Activated CD8-positive, alpha-beta memory T cell treated with anti-CD3 and anti-CD28 coated beads for 4 hours (primary cell): ENCODE results near the gene TCHP.

Source experiments
- DNase-seq, 2 donors: peaks; one replicate each; pipeline ENCODE4 v3.0.0-alpha.2; 2020; ENCODE audit warnings: low read depth in 2 of 2

TCHP gene

DNA sequence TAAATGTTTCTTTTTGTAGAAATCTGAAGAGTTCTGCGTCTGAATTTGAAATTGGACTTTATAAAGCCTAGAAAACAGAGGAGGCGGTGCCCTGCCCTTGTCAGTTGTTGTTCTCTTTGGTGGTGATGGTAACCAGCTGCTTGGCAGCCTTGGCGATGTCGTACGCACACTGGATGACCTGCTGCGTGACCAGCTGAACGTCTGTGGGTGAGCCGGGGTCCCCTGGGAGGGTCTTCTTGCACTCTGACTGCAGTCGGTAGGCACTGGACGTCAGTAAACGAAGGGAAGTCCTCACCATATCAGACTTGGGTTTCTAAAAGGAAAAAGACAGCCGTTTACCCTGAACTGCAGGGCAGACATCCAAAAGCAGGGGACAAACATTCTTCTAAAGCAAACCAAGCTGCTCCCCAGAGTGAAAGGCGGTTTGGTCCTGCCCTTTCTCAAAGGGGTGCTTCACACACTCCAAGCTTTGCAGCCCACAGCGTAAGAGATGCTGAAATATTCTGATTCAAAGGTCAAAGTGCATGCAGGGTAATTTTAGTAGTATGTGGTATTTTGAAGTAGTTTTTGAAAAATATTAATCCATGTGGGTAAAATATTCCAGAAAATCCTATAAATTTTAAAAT, 32.9 kb downstream of the TCHP start:
- DNase-seq, result no peak

DNA sequence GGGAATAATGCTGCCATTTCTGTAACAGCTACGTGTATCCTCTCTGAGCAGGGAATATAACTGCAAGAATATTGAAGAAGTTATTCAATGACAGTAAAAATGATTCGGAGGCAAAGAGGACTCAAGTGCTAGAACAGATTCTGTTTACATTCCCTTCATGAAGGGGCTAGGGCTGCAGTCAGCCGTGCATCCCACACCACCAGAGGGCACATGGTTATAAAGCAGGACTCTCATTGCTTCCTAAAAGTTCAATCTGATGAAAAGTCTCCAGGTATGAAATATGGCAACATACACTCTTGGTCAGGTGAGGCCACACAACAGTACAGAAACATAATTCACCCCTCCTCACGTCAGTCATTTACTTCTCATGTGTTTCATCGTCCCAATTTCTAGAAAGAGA, 34.0 kb downstream of the TCHP start:
- DNase-seq, result no peak

DNA sequence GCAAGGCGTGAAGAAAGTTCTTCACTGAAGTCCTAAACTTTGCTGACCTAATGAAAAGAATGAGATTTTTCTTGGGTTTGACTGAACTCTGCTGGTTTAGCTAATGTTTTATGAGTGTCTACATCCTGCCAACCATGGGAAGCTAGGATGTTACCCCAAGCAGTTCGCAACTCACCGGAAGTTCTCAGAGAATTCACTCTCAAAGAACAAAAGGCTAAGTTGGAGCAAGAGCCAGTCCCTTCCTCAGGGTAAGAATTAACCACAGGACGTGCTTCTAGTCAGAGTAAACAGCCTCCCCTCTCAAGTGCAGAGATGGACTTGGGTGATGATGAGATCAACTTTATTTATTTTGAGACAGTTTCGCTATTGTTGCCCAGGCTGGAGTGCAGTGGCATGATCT, 37.3 kb downstream of the TCHP start:
- no peak for DNase-seq

DNA sequence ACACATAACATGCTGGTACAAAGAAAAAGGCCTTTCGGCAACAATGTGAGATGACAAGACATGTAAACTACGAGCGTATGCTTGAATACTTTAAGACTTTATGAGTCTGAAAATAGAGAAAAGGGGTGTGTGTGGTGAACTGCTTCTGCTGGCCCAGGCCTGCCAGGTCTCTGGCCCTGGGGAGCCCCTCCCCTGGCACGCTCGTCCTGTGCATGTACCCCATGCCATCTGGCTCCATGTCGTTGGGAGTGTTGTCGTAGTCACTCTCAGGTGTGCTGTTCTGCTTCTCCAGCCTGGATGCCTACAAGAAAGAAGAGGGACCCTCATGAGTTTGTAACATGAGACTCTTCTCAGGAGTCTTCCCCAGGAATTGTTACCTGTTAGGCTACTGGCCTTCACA, 38.9 kb downstream of the TCHP start:
- DNase-seq, result no peak

DNA sequence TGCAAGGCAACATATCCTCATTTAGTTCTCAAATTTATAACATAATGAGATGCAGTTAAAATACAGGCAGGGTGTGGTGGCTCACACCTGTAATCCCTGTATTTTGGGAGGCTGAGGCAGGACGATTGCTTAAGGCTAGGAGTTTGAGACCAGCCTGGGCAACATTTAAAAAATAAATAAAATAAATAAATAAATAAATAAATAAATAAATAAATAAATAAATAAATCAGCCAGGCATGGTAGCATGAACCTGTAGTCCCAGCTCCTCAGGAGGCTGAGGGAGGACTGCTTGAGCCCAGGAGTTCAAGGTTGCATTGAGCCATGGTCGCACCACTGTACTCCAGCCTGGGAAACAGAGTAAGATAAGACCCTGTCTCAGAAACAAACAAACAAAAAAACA, 39.4 kb downstream of the TCHP start:
- no peak for DNase-seq

DNA sequence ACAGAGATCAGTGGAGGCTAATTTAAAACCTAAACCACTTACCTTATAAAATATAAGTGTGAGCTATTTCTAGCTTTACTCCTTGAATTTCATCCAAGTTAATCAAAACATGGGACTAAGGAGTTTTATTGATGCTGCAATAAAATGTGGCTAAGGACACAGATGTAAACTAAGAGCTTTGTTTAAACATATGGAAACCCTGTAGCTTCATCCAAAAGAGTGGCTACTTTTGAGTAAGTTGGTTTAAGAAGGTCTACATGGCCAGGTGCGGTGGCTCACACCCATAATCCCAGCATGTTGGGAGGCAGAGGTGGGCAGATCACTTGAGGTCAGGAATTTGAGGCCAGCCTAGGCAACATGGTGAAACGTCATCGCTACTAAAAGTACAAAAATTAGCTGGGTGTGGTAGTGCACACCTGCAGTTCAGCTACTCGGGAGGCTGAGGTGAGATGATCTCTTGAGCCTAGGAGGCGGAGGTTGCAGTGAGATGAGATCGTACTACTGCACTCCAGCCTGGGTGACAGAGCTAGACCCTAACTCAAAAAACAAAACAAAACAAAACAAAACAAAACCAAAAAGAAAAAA, 40.4 kb downstream of the TCHP start:
- no peak for DNase-seq

DNA sequence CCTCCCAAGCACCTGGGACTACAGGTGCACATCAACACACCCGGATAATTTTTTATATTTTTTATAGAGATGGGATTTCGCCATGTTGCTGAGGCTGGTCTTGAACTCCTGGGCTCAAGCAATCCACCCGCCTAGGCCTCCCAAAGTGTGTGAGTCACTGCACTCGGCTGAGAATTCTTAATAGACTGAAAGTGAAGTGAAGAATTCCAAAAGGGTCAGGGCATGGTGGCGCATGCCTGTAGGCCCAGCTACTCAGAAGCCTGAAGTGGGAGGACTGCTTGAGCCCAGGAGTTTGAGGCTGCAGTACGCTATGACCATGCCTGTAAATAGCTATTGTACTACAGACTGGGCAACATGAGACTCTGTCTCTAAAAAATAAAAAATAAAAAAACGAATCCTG, 43.7 kb downstream of the TCHP start:
- DNase-seq, result no peak

DNA sequence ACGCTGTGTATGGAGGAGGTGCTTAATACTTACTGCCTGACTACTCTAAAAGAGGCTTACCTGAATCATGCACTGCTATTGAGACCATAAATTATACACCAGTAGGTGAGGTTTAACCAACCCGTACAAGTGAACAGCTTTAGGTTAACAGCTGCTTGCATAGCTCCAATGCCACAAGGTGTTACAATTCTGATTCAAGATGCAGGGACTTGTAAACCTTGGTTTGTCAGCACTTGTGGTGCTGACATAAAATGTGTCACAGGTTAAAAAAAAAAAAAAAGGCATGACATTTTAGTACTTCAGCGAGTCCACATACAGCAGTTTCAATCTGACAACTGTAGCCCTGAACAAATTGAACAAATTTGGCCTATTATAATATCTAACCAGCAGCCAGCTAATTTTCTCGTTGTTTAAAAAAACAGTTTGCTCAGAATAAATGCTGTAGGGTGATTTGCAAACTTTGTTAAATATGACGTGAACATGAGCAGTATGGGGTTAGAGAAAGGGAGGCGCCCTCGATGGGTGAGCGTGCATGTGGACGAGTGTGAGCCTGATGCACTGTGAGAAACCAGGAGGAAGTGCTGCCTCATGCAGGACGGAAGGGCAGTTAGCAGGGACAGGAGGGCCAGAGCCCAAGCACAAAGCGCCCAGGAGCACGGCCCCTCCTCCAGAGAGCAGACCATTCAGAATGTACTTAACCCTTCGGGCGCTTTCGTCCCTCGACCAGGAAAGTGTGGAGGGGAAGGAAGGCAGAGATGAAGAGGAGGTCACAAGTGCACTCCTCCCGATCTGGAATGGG, 44.7 kb downstream of the TCHP start:
- DNase-seq, result no peak

DNA sequence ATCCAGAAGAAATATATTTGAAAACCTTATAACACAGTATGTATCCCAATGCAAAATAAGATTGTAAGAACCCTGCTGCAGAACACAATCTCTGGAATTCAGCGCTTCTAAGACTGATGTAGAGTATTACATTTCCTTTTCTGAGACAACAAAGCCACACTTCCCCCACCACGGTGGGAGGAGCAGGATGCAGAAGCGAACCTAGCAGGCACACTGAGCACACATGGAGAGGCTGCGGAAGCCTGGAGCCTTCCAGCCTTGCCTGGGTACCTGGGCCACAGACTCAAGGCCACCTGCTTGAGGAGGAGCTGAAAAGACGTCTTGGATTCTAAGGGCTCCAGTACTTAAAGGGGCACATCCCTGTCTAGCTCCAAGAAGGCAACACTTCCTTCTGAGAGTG, 46.4 kb downstream of the TCHP start:
- DNase-seq, result no peak

DNA sequence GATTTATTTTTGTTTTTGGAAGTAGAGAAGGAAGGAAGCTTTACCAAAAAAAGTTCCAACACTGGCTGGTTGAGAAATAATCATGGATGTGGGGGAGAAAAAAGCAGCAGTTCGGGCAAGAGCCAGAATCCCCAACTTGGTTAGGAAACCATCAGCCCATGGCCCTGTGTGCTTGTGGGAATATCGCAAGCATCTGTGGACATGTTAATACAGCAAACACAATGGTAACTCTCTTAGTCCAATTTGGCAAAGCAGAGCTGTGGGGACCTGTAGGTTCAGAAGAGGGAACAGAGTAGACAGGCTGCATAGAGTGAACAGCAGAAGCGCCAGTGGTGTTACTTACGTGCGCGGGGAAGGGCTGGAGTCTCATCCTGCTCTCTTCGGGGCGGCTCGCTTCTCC, 46.8 kb downstream of the TCHP start:
- DNase-seq, result no peak

DNA sequence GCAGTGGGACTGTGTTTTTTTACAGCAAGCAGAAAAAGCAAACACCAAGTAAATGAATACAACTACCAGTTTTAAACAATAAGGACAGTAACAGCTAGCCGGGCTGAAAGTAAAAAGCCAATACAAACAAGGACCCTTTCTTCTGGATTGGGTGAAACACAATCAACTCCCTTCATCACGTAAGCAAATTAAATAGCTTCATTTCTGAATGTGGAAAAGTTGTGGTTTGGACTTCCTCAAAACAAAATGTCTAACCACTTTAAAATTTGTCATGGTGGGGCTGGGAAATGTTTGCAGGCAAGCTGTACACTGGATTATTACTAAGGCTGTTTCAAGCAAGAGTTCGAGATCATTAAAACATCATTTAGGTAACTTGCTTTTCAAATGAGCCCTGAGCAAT, 47.4 kb downstream of the TCHP start:
- no peak for DNase-seq

DNA sequence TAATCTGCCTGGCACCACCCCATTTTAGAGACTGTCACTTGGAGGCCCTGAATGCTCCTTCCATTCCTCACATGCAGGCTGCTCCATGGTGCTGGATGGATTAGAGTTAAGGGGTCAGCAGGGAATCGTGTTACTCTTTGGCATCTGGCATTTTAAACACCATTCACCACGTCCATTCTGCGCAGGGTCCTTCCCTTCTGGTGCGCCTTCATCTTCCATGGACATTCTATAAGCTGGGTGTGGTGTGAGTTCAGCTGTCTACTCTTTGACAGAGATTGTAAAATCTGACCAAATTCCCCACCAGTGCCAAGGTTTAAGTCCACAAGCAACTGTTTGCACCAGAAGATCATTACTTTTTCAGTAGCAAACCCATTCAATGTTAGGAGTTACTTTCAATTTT, 48.3 kb downstream of the TCHP start:
- no peak for DNase-seq

DNA sequence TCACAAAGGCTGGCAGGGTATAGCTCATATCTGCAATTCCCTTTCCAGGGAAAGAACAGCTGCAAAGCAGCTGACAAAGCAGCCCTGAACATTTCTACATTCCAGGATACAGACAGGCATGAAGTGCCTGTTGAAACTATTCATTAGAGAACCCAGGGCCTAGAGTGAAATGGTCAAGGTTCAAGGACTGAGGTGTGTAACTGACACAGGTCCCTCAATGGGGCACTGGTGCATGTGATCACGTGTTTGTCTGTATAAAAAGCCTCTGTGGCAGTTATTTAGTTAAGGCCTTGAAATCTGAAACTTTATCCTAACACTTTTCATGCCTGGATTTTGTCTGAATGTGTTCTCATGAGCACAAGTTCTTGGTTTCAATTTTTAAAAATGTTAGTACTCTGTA, 49.0 kb downstream of the TCHP start:
- no peak for DNase-seq

DNA sequence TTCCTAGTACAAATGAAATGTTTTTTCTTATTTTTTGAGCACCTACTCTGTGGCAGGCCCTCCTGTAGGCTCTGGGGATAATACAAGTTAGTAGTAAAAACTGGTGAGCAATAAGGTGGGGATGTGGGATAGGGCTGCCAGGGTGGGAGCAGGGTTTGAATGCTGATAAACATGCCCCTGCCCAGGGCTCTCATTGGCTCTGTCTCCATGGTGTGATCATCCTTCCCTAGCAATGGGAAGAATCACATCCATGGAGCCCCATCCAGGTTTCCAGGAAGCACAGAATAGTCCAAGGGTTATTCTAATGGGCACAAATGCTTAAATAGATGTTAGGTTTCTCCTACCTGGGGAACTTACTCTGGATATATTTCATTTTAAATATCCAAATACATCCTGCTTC, 50.6 kb downstream of the TCHP start:
- DNase-seq, result no peak

DNA sequence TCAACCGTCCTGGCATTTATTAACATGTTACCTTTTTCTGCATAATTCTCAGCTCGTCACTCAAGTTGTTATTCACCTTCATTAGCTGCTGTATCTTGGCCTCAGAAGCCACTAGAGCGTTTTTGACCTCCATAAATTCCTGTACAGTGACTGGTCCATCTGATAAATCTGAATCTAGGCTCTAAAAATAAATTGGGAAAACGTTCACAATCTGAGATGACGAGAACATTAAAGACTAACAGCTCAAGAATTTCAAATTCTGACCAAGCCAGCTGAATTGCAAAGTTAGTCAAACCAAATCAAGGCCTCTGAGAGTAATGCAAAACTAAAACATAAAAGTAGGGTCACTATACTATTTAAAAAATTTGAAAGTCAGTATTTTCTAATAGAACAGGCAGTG, 51.1 kb downstream of the TCHP start:
- DNase-seq, result no peak

DNA sequence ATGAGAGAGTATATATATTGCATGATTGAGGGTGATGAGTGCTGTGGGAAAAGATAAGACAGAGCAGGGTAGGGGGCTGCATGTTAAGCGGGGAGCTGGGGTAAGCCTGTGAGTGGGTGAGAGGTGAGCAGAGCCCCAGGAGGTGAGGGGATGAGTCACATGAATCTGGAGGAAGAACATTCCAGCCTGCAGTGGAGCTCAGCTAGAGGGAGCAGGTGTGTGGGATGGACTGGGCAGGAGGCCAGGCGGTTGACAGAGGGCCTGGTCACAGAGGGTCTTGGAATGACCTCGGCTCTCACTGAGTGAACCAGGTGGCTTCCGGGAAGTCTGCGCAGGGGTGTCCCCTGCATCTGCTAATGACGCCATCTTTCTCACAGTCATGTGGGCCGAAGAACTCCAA, 51.7 kb downstream of the TCHP start:
- no peak for DNase-seq

DNA sequence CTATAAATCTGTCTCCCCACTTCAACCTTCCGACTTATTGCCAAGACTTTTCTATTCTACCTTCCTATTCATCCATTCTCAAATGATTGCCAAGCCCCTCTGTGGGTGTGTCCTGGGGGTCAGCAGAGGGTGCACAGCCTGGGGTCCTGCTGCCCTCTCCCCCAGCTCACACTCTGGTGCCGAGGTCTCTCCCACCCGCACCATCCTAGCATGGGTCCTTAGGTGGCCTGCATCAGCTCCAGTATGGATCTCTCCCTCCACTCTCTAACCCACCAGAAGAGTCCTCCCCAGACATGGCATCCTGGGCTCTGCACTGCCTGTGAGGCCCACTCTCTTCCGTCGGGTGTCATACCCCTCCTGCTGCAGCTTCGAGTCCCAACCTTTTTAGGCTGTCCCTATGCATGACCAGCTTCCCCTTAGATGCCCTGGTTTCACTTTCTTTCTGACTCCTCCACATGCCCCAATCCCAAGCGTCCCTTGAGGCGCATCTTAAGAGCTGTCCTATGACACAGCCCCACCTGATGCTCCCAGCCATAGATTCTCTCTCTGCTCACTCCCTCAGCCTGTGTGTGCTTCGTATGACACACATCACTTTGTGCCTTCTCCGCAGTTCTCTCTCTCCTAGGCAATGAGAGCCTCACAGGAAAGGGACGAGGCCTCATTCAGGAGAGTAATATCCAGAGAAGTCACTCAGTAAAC, 52.2 kb downstream of the TCHP start:
- no peak for DNase-seq

DNA sequence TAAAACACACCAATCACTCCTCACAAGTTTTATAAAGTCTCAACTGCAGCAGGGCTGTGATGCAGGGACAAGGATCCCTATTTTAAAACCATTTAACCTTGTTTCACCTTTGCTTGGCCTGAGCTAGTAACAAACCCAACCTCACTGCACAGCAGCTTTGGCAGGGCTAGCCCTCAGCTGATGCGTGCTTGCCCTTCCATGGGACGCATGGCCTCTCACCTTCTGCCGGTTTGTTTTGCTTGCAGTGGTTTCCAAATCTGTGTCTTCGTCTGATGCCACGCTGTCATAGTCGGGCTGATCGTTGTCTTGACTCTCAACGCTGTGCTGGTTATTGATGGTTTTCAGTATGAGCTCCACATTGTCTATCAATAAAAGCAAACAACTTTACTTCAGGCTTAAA, 52.8 kb downstream of the TCHP start:
- DNase-seq, result no peak

DNA sequence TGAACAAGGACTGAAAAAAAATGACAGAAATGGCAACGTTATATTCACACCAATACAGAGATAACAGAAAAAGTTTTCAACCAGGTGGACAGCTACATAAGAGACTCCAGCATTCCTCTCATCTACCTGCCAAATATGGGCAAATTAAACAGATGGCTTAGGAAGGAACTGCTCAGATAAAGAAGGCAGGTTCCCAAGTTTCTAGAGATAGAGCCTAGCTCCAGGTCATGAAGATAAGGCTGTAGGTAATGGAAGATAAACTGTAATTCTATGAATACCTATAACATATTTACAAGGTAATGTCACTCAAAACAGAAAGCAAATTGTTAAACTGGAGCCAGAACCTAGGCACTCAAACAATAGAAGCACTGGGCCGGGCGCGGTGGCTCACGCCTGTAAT, 53.6 kb downstream of the TCHP start:
- no peak for DNase-seq

DNA sequence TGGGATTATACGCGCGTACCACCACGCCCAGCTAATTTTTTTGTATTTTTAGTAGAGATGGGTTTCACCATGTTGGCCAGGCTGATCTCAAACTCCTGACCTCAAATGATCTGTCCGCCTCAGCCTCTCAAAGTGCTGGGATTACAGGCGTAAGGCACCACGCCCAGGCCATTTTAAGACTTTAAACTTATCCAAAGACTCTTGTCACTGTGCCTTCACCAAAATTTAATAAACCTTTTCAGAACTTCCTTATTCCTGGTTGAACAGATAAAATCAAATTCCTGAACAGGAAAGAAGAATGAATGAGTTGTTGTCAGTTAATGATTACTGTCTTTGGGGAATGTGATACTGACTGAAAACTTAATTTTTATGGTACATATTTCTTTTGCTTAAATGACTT, 58.3 kb downstream of the TCHP start:
- no peak for DNase-seq

DNA sequence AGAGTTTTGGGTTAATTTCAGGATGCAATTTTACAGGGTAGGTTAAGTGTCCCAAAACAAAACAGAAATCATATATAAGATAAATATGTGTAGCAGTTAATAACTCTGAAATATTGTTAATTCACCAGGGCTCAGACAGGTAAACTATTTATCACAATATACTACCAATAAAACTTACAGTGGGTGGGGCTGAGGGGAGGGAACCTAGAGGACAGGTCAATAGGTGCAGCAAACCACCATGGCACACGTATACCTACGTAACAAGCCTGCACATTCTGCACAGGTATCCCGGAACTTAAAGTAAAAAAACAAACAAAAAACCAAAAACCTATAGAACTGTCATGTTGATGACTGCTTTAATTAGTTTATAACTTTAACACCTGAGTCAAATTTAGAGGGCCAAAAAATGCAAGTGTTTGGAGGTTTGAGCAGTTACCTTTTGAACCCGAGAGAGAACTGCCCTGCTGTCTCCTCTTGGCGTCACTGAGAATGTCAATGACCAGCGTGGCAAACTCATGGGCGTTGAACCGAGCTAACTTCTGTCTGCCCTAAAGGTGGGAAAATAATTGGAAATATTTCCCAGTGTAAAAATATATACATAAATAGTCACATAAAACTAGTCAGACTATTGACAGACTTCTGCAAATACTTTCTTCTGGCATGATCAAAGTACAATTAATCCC, 59.5 kb downstream of the TCHP start:
- DNase-seq, result no peak

DNA sequence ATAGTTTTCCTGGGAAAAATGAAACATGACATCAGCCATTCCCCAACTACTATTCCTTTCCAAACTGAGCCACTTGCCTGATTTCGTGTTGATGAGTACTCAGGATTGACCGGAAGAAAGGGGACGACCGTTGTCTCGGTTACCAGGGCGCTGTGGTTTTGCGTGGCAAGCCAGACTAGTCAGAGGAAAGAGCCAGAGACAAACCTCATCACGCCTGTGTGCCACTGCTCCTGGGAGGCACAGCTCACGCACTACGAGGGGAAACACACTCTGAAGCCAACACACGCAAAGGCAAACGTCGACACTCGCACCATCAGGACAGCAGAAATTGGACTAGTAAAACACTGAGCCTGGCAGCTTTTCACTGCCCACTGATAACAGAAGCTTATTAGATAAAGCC, 61.1 kb downstream of the TCHP start:
- no peak for DNase-seq
